Mesendoderm (in vitro differentiated cells): ENCODE results near the gene LEFTY1.
A peak's percentile ranks its signal among the peaks of the same experiment; 100 is the strongest.

ENCODE experiments used
- DNase-seq: peaks from one replicate; pipeline ENCODE4 v3.0.0; 2013
- H2AK5ac ChIP-seq: 2 replicates; pipeline ENCODE4 v1.6.1; 2013; ENCODE audit warnings: low read length, inconsistent platforms
- H2BK120ac ChIP-seq: 2 replicates; pipeline ENCODE4 v1.6.1; 2013; ENCODE audit warnings: low read depth, mild to moderate bottlenecking, low read length, moderate library complexity, mixed read lengths
- H2BK15ac ChIP-seq: replicated peaks from 2 replicates; pipeline ENCODE4 v1.6.1; 2013; ENCODE audit warnings: low read depth, mild to moderate bottlenecking, moderate library complexity
- H2BK5ac ChIP-seq: 2 replicates; pipeline ENCODE4 v1.6.1; 2013; ENCODE audit warnings: low read length, inconsistent platforms
- H3K18ac ChIP-seq: 2 replicates; pipeline ENCODE4 v1.6.1; 2013; ENCODE audit warnings: mild to moderate bottlenecking, low read length, mixed read lengths
- H3K23ac ChIP-seq: one replicate; pipeline ENCODE4 v1.6.1; 2013; ENCODE audit warnings: low read length
- H3K27ac ChIP-seq: 2 replicates; pipeline ENCODE4 v1.5.1; 2013; ENCODE audit warnings: low read depth, mild to moderate bottlenecking, inconsistent platforms, low read length, moderate library complexity
- H3K27me3 ChIP-seq: 2 replicates; pipeline ENCODE4 v1.6.1; 2013; ENCODE audit warnings: low read length, control low read depth, mild to moderate bottlenecking, inconsistent platforms; ENCODE audit not compliant: insufficient read depth, poor library complexity
- H3K36me3 ChIP-seq: 2 replicates; pipeline ENCODE4 v1.6.1; 2013; ENCODE audit warnings: low read length, inconsistent platforms; ENCODE audit not compliant: control insufficient read depth, insufficient read depth
- H3K4ac ChIP-seq: one replicate; pipeline ENCODE4 v1.6.1; 2013; ENCODE audit warnings: low read depth, mild to moderate bottlenecking, low read length, moderate library complexity
- H3K4me1 ChIP-seq: 2 replicates; pipeline ENCODE4 v1.6.1; 2013; ENCODE audit warnings: low read depth, low read length, inconsistent platforms; ENCODE audit not compliant: control insufficient read depth
- H3K4me2 ChIP-seq: 2 replicates; pipeline ENCODE4 v1.6.1; 2013; ENCODE audit warnings: low read length
- H3K4me3 ChIP-seq: 2 replicates; pipeline ENCODE4 v1.5.1; 2013; ENCODE audit warnings: mild to moderate bottlenecking, low read length
- H3K56ac ChIP-seq: one replicate; pipeline ENCODE4 v1.6.1; 2013; ENCODE audit warnings: low read length
- H3K79me1 ChIP-seq: 2 replicates; pipeline ENCODE4 v1.6.1; 2013; ENCODE audit warnings: low read length, inconsistent platforms
- H3K79me2 ChIP-seq: 2 replicates; pipeline ENCODE4 v1.6.1; 2013; ENCODE audit warnings: mild to moderate bottlenecking, low read length; ENCODE audit not compliant: control insufficient read depth, insufficient read depth
- H3K9ac ChIP-seq: 2 replicates; pipeline ENCODE4 v1.6.1; 2013; ENCODE audit warnings: low read length, inconsistent platforms
- H4K5ac ChIP-seq: one replicate; pipeline ENCODE4 v1.6.1; 2013; ENCODE audit warnings: low read length
- H4K8ac ChIP-seq: one replicate; pipeline ENCODE4 v1.6.1; 2013; ENCODE audit warnings: low read depth, mild to moderate bottlenecking, control low read depth, low read length, moderate library complexity
- WGBS: extraction: QIAGEN DNeasy Blood & Tissue Kit; methylation state at CpG from one replicate; pipeline ENCODE4 v1.1.7; 2013; ENCODE audit warnings: low lambda C conversion rate, missing lambda C conversion rate; ENCODE audit not compliant: insufficient coverage; ENCODE audit errors: extremely low coverage; 5-methylcytosine and 5-hydroxymethylcytosine counted together

LEFTY1 gene

DNA sequence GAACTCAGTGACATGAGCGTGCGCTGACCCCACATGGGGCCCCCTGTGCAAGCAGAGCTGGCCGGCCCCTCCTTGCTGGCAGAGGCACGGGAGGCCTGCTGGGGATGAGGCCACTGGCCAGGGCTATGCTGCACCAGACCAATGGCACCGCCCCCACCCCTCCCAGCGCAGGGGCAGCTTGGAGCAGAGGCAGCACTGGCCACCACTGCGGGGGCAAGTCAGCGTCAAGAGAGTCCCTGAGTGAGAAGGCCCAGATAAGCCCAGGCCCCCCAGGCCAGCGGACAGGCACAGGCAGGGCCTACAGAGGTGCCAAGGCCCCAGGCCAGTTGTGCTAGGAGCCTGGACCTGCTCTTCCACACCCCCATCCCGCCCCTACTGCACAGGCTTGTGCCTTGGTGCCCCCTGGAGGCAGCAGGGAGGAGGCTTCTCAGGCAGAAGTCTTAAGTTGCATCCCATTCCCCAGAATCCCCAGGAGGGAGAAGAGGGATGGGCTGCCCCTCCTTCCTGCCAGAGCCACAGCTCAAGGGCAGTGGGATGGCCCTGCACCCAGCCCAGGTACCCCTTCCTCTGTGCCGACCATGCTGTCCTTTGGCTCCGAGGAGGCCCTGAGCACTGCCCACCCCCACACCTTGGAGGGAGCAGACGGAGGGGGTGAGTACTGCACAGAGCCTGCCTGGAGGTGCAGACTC lies 43.2 kb downstream of the LEFTY1 start:
- Histone ChIP-seq H3K27me3 (no peaks in the 10 kb centered on the region), H2BK5ac (no peak overlapping the region), H4K8ac (no peak overlapping the region), H3K4me3 (no peak overlapping the region), H3K79me2 (no peaks in the 10 kb centered on the region), H3K27ac (no peak overlapping the region), H3K4me1 (no peaks in the 10 kb centered on the region), H3K79me1 (no peaks in the 10 kb centered on the region), H4K5ac (no peak overlapping the region), H3K18ac (no peak overlapping the region), H2BK120ac (no peak overlapping the region), H3K36me3 (peaks cover 11% of the 10 kb centered on the region), H3K4ac (no peak overlapping the region), H3K4me2 (no peak overlapping the region), H3K23ac (no peak overlapping the region), H2BK15ac (no peak overlapping the region), H3K56ac (peak overlapping the region; percentile 27), H2AK5ac (no peak overlapping the region), H3K9ac (no peak overlapping the region)
- WGBS, result no CpG with 5 or more reads among the region's 13 CpGs
- DNase-seq, result peak; percentile 98

DNA sequence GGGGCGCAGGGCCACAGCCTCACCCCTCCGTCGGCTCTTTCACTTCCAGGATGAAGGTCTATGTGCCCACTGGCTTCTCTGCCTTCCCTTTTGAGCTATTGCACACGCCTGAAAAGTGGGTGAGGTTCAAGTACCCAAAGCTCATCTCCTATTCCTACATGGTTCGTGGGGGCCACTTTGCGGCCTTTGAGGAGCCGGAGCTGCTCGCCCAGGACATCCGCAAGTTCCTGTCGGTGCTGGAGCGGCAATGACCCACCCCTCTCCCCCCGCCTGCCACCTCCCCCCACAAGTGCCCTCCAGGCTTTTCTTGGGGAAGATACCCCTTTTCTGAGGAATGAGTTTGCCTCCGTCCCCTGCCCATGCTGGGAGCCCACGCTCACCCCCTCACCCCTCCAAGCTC lies 43.8 kb downstream of the LEFTY1 start:
- Histone ChIP-seq H4K8ac (no peak overlapping the region), H3K27me3 (no peaks in the 10 kb centered on the region), H3K56ac (no peak overlapping the region), H3K4me3 (no peak overlapping the region), H3K18ac (no peak overlapping the region), H3K4me2 (no peak overlapping the region), H3K23ac (no peak overlapping the region), H3K9ac (no peak overlapping the region), H3K4ac (no peak overlapping the region), H3K4me1 (no peaks in the 10 kb centered on the region), H2BK5ac (no peak overlapping the region), H3K79me1 (no peaks in the 10 kb centered on the region), H2AK5ac (no peak overlapping the region), H3K27ac (no peak overlapping the region), H2BK15ac (no peak overlapping the region), H3K79me2 (no peaks in the 10 kb centered on the region), H2BK120ac (no peak overlapping the region), H4K5ac (no peak overlapping the region), H3K36me3 (peaks cover 13% of the 10 kb centered on the region)
- no peak for DNase-seq
- WGBS, result no CpG with 5 or more reads among the region's 14 CpGs

DNA sequence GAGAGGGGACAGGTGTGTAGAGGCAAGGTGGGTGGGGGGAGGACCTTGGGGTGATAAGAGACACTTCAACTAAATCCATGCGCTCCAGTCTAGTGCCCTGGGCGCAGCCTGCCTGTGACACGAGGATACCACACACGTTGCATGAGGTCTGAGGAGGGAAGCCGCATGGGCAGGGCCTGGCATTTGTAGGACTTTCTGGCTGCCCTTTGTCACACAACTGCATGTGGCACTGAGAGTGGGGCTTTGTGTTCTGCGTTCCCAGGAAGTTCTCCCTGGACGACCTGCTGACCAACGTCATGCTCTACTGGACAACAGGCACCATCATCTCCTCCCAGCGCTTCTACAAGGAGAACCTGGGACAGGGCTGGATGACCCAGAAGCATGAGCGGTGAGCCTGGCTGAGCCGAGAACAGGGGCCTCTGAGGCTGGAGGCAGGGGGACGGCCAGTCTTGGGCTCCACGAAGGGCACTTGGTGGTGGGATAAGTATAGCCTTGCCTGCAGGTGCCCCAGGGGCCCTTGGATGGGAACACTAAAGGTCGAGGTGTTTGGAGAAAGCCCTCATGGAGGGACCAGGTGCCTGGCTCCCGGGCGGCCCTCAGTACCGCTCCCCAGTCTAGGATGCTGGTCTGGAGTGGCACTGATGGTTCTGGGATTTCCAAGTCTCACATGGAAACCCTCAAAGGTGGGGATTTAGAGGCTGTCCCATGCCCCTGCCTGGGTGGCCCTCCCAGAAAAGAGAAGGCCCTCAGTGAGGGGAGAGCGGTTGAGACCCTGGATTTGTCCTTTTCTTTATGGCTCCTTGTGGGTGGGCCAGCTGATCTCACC lies 44.5 kb downstream of the LEFTY1 start:
- H3K9ac ChIP-seq, result no peak overlapping the region
- no peak overlapping the region for H4K5ac ChIP-seq
- no peaks in the 10 kb centered on the region for H3K79me2 ChIP-seq
- H3K79me1 ChIP-seq, result no peaks in the 10 kb centered on the region
- H3K18ac ChIP-seq, result no peak overlapping the region
- H3K27me3 ChIP-seq, result no peaks in the 10 kb centered on the region
- H2BK120ac ChIP-seq, result no peak overlapping the region
- H3K23ac ChIP-seq, result no peak overlapping the region
- no peak overlapping the region for H4K8ac ChIP-seq
- no peak overlapping the region for H3K4ac ChIP-seq
- H3K27ac ChIP-seq, result no peak overlapping the region
- H3K56ac ChIP-seq, result no peak overlapping the region
- no peak overlapping the region for H3K4me2 ChIP-seq
- H2AK5ac ChIP-seq, result no peak overlapping the region
- WGBS, result no CpG with 5 or more reads among the region's 18 CpGs
- H2BK15ac ChIP-seq, result no peak overlapping the region
- no peak overlapping the region for H2BK5ac ChIP-seq
- no peaks in the 10 kb centered on the region for H3K4me1 ChIP-seq
- no peak for DNase-seq
- H3K4me3 ChIP-seq, result no peak overlapping the region
- peaks cover 14% of the 10 kb centered on the region for H3K36me3 ChIP-seq

DNA sequence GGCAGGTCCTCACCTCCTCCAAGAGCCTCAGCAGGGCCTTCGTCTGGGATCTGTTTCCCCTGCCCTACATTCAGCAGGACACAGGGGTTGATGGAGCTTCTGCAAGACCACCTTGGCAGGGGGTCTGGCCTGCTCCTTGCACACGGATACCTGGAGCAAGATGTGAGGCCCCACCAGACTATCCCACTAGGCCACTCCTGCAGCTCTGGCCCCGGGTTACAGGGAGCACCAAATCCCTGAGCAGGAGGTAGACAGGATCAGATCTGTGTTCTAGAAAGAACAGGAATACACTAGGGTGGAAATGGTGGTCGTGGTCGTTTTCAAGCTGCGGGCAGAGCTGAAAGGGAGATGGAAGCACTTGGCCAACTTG lies 45.5 kb downstream of the LEFTY1 start:
- Histone ChIP-seq H3K4ac (no peak overlapping the region), H3K79me1 (no peaks in the 10 kb centered on the region), H3K27ac (no peak overlapping the region), H2BK5ac (no peak overlapping the region), H3K18ac (no peak overlapping the region), H3K36me3 (peaks cover 17% of the 10 kb centered on the region), H3K27me3 (no peaks in the 10 kb centered on the region), H2AK5ac (no peak overlapping the region), H2BK15ac (no peak overlapping the region), H3K23ac (no peak overlapping the region), H3K79me2 (no peaks in the 10 kb centered on the region), H2BK120ac (no peak overlapping the region), H3K4me1 (no peaks in the 10 kb centered on the region), H4K8ac (no peak overlapping the region), H4K5ac (no peak overlapping the region), H3K4me2 (no peak overlapping the region), H3K56ac (no peak overlapping the region), H3K9ac (no peak overlapping the region), H3K4me3 (no peak overlapping the region)
- WGBS, result no CpG with 5 or more reads among the region's 6 CpGs
- no peak for DNase-seq

DNA sequence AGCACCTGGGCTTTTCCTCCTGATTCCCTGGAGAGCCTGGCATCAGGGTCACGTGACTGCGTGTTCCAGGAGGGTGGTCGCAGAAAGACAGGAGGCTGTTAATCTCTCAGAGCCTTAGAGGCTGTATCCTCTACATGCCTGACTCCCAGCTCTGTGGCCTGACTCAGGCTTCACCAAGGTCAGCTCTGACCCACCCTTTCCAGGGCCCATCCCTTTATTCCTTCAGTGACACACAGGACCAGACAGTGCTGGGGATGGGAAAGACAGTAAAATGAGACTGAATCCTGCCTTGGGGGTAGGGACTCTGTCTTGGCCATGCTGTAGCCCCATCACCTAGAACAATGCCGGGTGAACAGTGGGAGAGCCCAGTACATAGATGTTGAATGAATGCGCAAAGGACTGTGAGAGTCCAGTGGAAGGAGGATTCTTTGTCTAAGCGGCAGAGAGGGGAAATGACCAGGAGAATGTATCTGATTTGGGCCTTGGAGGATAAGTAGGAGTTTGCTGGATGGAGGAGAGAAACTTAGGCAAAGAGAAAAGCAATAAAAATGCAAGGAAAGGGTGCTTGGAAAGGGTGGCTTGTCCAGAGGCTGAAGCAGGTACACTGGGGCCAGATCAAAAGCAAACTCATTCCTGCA lies 46.0 kb downstream of the LEFTY1 start:
- Histone ChIP-seq H3K23ac (no peak overlapping the region), H3K27me3 (no peaks in the 10 kb centered on the region), H3K56ac (no peak overlapping the region), H3K4me2 (no peak overlapping the region), H3K36me3 (peaks cover 19% of the 10 kb centered on the region), H3K79me2 (no peaks in the 10 kb centered on the region), H3K79me1 (no peaks in the 10 kb centered on the region), H2BK5ac (no peak overlapping the region), H3K4me1 (no peaks in the 10 kb centered on the region), H3K18ac (no peak overlapping the region), H2BK120ac (no peak overlapping the region), H4K5ac (no peak overlapping the region), H3K27ac (no peak overlapping the region), H3K9ac (no peak overlapping the region), H3K4me3 (no peak overlapping the region), H3K4ac (no peak overlapping the region), H2AK5ac (no peak overlapping the region), H4K8ac (no peak overlapping the region), H2BK15ac (no peak overlapping the region)
- DNase-seq, result no peak
- WGBS, result no CpG with 5 or more reads among the region's 6 CpGs
